ENCODE results near the gene CCSER1. TPM values are rescaled to one million over a fixed set of nuclear protein-coding genes. Genes with fewer than 3 reads are reported as not detected.

The CCSER1 gene
- total and polyA plus RNA-seq, 2 donors (not counting 1 experiment from before 2014, with no cell fraction given) = 10.7 to 39.5 TPM

GRCh38 chr4:91362125-91362524 lies 1234.9 kb downstream of the CCSER1 start:
- Mint-ChIP-seq H3K27ac (no peak overlapping the region), H3K9me3 (ENCODE audit: insufficient read depth) (no peaks in the 10 kb centered on the region), H3K4me3 (no peak overlapping the region), H3K27me3 (no peaks in the 10 kb centered on the region), H3K4me1 (no peaks in the 10 kb centered on the region)
- Histone ChIP-seq H3K36me3 (replicated peaks in 1 of 2; ENCODE audit: control extremely low read depth in 1 of 2, control insufficient read depth in 1 of 2, extremely low read depth in 1 of 2, insufficient read depth in 2 of 2, low read length in 1 of 2) (no peaks in the 10 kb centered on the region), H3K4me1 (ENCODE audit: control insufficient read depth in 2 of 2, insufficient read depth in 2 of 2, low read length in 2 of 2) (no peaks in the 10 kb centered on the region), H3K9ac (ENCODE audit: low read length) (no peak overlapping the region), H3K79me2 (ENCODE audit: control insufficient read depth, insufficient read depth, low read length) (no peaks in the 10 kb centered on the region), H3K27ac (ENCODE audit: low read length in 2 of 2) (no peak overlapping the region), H3K27me3 (replicated peaks in 1 of 4; ENCODE audit: control extremely low read depth in 1 of 4, control insufficient read depth in 3 of 4, insufficient read depth in 4 of 4, low read length in 3 of 4) (no peaks in the 10 kb centered on the region), H4K20me1 (ENCODE audit: control insufficient read depth, insufficient read depth, low read length, poor library complexity, severe bottlenecking) (no peaks in the 10 kb centered on the region), H2AFZ (ENCODE audit: insufficient read depth, low read depth, low read length, poor library complexity, severe bottlenecking) (no peak overlapping the region), H3K9me3 (ENCODE audit: control extremely low read depth in 1 of 3, control insufficient read depth in 2 of 3, insufficient read depth in 1 of 3, low read length in 2 of 3) (peaks cover 0 to 5% (median 0%) of the 10 kb centered on the region in 3 donors), H3K4me3 (ENCODE audit: control extremely low read depth in 1 of 5, extremely low read depth in 1 of 5, insufficient read depth in 1 of 5, low read depth in 2 of 5, low read length in 4 of 5) (no peak overlapping the region), H3K4me2 (replicated peaks; ENCODE audit: low read depth, low read length, poor library complexity, severe bottlenecking) (no peak overlapping the region)
- CTCF ChIA-PET = no interaction called here
- intact Hi-C loops (cut with micrococcal nuclease) = no loop called here
- no CpG with 5 or more reads among the region's 1 CpG for WGBS (ENCODE audit: insufficient coverage)
- POLR2A ChIA-PET = no interaction called here
- TF ChIP-seq CTCF (IDR thresholded peaks at IDR 0.05) (no peak), EZH2 (IDR thresholded peaks at IDR 0.05; ENCODE audit: borderline replicate concordance, insufficient read depth, low read depth, low read length, poor library complexity, severe bottlenecking) (no peak)
- no peak for DNase-seq
- no peak for ATAC-seq (ENCODE audit: low read depth)

GRCh38 chr4:91366554-91366953 lies 1239.4 kb downstream of the CCSER1 start:
- ATAC-seq (ENCODE audit: low read depth) (no peak), DNase-seq (no peak)
- no peak for TF ChIP-seq EZH2 (IDR thresholded peaks at IDR 0.05; ENCODE audit: borderline replicate concordance, insufficient read depth, low read depth, low read length, poor library complexity, severe bottlenecking)
- no peak for TF ChIP-seq CTCF (IDR thresholded peaks at IDR 0.05)
- Mint-ChIP-seq H3K9me3 (ENCODE audit: insufficient read depth) (no peaks in the 10 kb centered on the region), H3K4me3 (no peak overlapping the region), H3K27me3 (no peaks in the 10 kb centered on the region), H3K27ac (no peak overlapping the region), H3K4me1 (no peaks in the 10 kb centered on the region)
- Histone ChIP-seq H4K20me1 (ENCODE audit: control insufficient read depth, insufficient read depth, low read length, poor library complexity, severe bottlenecking) (no peaks in the 10 kb centered on the region), H3K79me2 (ENCODE audit: control insufficient read depth, insufficient read depth, low read length) (no peaks in the 10 kb centered on the region), H3K4me1 (ENCODE audit: control insufficient read depth in 2 of 2, insufficient read depth in 2 of 2, low read length in 2 of 2) (no peaks in the 10 kb centered on the region), H3K36me3 (replicated peaks in 1 of 2; ENCODE audit: control extremely low read depth in 1 of 2, control insufficient read depth in 1 of 2, extremely low read depth in 1 of 2, insufficient read depth in 2 of 2, low read length in 1 of 2) (no peaks in the 10 kb centered on the region), H3K9ac (ENCODE audit: low read length) (no peak overlapping the region), H3K27me3 (replicated peaks in 1 of 4; ENCODE audit: control extremely low read depth in 1 of 4, control insufficient read depth in 3 of 4, insufficient read depth in 4 of 4, low read length in 3 of 4) (no peaks in the 10 kb centered on the region), H3K4me3 (ENCODE audit: control extremely low read depth in 1 of 5, extremely low read depth in 1 of 5, insufficient read depth in 1 of 5, low read depth in 2 of 5, low read length in 4 of 5) (no peak overlapping the region), H2AFZ (ENCODE audit: insufficient read depth, low read depth, low read length, poor library complexity, severe bottlenecking) (no peak overlapping the region), H3K9me3 (ENCODE audit: control extremely low read depth in 1 of 3, control insufficient read depth in 2 of 3, insufficient read depth in 1 of 3, low read length in 2 of 3) (no peaks in the 10 kb centered on the region), H3K4me2 (replicated peaks; ENCODE audit: low read depth, low read length, poor library complexity, severe bottlenecking) (no peak overlapping the region), H3K27ac (ENCODE audit: low read length in 2 of 2) (no peak overlapping the region)
- POLR2A ChIA-PET = no interaction called here
- intact Hi-C loops (cut with micrococcal nuclease) = no loop called here
- CTCF ChIA-PET = no interaction called here

All from B cell (primary cell).